ENCODE data around the gene ABCC9.

ABCC9 gene

DNA sequence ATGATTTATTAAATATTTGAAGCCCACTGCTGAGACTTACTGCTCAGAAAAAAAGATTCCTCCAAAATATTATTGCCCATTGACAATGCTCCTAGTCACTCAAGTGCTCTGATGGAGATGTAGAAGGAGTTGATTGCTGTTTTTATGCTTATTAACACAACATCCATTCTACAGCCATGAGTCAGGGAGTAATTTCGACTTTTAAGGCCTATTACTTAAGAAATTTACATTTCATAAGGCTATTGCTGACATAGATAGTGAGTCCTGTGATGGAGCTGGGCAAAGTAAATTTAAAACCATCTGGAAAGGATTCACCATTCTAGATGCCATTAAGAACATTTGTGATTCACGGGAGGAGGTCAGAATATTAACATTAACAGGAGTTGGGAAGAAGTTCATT lies 171.9 kb downstream of the ABCC9 start:
- no peak for DNase-seq

- no peak for DNase-seq
Observed at GRCh38 chr12:21766403-21766802, 174.8 kb downstream of the ABCC9 start.

GRCh38 chr12:21764950-21765349 lies 176.3 kb downstream of the ABCC9 start:
- no peak for DNase-seq

- no peak for DNase-seq
Observed at GRCh38 chr12:21764065-21764464, 177.2 kb downstream of the ABCC9 start.

GRCh38 chr12:21763531-21763930 lies 177.7 kb downstream of the ABCC9 start:
- no peak for DNase-seq

DNA sequence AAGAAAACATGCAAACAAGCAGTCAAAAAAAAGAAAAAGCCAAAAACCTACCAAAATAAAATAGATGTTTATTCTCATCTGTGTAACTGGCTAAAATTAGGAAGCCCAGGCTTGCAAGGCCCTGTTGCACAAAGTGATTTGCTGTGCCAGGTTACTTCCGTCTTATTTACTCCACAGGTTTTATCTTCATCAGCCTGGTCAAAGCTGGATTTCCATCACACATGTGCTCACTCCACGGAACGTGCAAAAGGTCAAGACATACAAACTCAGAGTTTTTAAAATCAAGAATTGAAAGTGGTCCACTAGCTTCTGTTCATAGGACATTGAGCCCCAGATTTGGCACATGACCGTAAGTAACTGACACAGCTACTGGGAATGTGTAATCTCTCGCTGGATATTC lies 181.5 kb downstream of the ABCC9 start:
- DNase-seq = no peak

DNA sequence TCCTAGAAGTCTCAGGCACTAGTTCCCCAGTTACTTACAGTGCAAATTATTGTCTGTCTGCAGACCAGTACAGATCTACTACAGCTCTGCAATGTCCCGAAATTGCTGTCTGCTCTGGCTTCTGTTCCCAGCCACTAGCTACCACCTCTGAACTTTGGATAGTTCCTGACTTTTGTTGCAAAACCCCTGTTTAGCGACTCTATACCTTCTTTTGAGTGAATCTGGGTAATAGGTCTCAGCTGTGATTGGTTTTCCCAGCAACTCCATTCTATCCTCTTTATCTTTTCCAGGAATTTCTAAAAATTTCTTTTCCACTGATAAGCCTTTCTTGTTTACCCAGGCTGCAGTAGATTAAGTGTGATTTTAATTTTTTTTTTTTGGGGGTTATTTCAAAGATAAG lies 183.5 kb downstream of the ABCC9 start:
- DNase-seq = no peak

DNA sequence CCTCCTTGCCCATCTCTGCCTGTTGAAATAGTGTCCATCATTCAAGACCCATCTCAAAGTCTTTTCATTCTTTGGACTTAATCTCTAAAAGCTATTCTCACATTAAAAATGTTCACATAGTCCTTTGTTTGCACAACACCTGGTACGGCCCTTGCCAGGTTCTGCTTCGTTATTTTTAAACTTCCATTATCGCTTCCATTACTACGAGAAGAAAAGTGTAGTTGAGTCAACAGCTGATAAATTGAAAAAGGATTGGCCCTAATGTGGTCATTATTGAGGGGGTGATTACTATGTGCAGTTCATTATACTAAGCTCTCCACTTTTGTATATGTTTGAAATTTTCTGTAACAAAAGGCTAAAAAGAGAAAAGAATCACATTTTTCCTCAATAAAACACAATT lies 184.5 kb downstream of the ABCC9 start:
- DNase-seq = no peak

DNA sequence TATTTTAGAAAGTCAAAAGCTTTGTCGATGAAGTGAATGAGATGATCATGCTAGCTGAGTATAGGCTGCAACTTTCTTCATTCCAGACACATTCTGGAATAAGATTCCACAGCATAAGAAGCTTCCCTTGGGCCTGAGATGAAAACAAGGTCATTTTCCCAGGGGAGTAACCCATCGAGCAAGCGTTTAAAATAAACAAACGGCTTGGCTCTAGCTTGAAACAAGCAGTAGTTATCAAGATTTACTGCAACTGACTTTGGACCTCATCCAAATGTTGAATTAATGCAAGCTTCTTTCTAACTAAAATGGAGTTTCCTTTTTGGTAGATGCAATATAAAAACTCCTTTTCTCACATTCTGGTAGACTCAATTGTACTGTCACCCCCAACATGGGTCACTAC lies 189.7 kb downstream of the ABCC9 start:
- no peak for DNase-seq
